ENCODE data around the gene MC1R.
A peak's percentile ranks its signal among the peaks of the same experiment; 100 is the strongest.
"Not testable (repeated sequence)": the region's sequence is repeated elsewhere in the genome, so short reads cannot be mapped to it uniquely, and the experiment has no call there.

Gene MC1R

GRCh38 chr16:89918453-89919347 lies at the start of gene MC1R:
MC1R (plus strand) TSS chr16:89918862; CDS start chr16:89919259, 397 bp downstream.
- no peak for DNase-seq

- no peak for DNase-seq
Measured at GRCh38 chr16:89869911-89870310, 48.8 kb upstream of the MC1R start.

DNA sequence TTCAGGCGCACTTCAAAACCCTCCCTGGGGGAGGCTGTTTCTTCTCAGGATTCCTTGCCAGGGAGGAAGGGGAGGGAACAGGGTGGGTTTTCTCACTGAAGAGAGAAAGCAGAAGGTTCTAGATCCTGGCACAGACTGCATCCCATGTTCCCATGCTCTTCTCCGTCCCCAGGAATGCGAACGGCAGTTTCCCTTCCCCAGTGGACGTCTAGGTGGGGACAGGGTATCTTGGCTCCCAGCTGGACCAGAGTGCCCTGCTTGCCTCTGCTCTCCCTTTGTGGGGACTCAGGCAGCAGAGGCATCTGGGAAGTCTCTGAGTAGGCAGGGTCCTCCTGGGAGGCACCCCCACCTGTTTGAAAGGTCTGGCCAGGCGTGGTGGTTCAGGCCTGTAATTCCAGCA lies 48.2 kb upstream of the MC1R start:
- no peak for DNase-seq

DNA sequence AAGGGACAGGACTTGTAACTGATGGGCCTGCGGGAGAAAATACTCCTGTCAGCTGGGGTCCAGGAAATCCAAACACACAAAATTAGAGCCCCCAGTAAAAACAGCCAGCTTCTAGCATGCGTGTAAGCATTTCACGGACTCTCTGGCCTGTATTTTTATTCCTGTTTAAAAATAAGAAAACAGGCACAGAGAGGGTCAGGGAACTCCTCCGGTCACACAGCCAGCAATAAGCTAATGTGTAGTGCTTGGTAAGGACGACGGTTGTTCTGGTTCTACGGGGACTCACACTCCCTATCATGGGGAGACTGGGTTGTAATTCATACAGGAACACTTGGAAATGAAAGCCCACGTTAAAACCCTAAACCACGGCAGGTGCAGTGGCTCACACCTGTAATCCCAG lies 46.8 kb upstream of the MC1R start:
- DNase-seq: no peak

DNA sequence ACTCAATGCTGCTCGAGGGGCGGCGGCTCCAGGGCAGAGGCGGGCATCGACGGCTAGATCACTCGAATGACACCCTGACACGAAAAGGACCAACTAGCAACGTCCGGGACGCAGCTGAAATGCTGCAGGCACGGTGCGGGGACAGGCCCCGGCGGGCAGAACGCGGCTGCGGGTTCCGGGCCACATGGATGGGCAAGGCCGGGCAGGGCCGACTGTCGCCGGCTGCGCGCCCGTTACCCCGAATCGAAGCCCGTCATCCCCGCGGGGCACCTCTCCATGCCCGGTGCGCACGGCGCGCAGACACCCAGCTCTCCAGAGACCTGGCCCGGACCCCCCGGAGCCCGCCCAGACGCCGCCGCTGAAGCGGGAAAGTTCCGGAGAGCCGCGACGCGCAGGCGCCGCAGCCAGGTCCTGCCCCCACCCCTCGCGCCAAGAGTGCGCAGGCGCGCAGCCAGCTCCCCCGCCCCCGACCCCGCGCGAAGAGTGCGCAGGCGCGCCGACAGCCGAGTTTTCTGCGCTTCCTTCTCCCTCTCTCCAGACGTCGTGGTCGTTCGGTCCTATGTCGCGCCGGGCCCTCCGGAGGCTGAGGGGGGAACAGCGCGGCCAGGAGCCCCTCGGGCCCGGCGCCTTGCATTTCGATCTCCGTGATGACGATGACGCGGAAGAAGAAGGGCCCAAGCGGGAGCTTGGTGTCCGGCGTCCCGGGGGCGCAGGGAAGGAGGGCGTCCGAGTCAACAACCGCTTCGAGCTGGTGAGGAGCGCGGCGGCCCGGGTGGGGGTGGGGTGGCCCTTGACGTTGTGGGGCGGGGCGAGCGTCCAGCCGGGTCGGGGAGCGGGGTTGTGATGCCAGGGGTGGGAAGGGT lies 45.3 kb upstream of the MC1R start, which contains the start of gene TCF25:
Gene TCF25 (plus strand): TSS at position 484 of the 863 bp plus-strand sequence. CDS start 76 bp downstream, at position 560.
- peak; percentile 46 for DNase-seq

GRCh38 chr16:89873972-89874689 lies 44.5 kb upstream of the MC1R start:
- peak; percentile 68 for DNase-seq

DNA sequence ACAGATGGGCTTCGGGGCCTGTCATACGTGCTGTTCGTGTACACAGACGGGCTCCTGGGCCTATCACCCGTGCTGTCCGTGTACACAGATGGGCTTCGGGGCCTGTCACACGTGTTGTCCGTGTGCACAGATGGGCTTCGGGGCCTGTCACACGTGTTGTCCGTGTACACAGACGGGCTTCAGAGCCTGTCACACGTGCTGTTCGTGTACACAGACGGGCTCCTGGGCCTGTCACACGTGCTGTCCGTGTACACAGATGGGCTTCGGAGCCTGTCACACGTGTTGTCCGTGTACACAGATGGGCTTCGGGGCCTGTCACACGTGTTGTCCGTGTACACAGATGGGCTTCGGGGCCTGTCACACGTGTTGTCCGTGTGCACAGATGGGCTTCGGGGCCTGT lies 39.5 kb upstream of the MC1R start:
- DNase-seq: not testable (repeated sequence)

- no peak for DNase-seq
Measured at GRCh38 chr16:89880477-89881367, 37.9 kb upstream of the MC1R start.

DNA sequence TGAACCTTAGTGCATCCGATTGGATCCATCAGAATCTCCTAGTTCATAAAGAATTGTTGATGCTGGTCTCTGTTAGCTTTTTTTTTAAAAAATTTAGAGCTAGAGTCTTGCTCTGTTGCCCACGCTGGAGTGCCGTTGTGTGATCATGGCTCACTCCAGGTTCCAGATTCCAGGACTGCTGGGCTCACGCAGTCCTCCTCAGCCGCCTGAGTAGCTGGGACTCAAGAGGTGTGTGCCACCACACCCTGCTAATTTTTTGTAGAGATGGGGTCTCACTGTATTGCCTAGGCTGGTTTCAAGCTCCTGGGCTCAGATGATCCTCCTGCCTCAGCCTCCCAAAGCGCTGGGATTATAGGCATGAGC lies 37.3 kb upstream of the MC1R start:
- DNase-seq: no peak

GRCh38 chr16:89883346-89884040 lies 35.2 kb upstream of the MC1R start:
- no peak for DNase-seq

DNA sequence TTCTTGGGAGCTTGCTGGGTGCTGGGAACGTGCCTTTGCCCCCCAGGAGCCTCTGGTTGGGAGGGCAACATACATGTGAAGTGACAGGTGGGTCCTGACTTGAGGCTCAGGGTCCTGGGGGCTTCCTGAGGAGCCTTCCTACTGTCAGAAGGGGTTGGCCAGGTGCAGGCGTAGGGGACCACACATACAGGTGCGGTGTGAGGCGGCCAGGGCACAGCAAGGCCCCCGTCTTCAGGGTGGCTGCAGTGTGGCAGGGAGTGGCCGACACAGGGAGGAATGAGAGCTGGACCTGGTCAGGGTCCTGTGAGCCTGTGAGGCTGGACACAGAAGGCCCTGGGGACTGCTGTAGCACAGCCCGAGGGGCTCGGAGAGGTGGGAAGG lies 34.6 kb upstream of the MC1R start:
- no peak for DNase-seq

DNA sequence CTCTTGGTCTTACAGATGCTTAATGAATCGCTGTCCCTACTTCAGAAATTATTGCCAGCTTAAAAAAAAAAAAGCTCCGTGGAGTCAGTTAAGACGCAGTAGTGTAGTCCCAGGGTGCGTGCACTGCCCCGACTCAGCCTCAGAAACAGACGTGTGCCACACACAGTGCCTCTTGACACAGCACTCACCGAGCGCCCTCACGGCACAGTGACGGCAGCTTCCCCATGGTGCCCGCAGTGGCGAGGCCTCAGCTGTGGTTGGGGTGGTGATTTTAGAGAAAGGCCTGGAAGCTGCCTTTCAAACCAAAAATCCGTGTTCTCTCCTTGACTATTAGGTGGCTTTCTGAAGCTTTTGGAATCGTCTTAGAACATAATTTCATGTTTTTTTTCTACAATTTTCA lies 31.4 kb upstream of the MC1R start:
- DNase-seq: no peak

GRCh38 chr16:89890200-89890599 lies 28.5 kb upstream of the MC1R start:
- no peak for DNase-seq

GRCh38 chr16:89890886-89891657 lies 27.6 kb upstream of the MC1R start:
- DNase-seq: no peak

- no peak for DNase-seq
Measured at GRCh38 chr16:89892055-89892630, 26.5 kb upstream of the MC1R start.

DNA sequence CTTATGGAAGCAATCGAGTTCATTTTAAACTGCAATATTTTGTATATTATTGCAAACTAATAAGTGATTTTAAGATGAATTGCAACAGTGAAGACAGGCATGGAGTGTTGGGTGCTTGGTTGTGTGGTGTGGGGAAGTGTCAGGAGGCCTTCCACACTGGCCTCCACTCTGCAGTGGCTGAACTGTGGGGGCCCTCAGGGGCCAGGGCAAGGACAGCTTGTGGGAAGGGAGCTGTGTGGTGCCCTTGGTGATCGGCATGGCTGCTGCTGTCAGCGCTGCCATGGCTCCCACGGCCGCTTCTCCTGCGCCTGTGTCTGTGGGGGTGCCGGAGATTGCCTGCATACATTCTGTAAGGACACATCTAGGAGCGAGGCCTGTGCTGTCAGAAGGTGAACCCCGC lies 26.0 kb upstream of the MC1R start:
- DNase-seq: no peak

DNA sequence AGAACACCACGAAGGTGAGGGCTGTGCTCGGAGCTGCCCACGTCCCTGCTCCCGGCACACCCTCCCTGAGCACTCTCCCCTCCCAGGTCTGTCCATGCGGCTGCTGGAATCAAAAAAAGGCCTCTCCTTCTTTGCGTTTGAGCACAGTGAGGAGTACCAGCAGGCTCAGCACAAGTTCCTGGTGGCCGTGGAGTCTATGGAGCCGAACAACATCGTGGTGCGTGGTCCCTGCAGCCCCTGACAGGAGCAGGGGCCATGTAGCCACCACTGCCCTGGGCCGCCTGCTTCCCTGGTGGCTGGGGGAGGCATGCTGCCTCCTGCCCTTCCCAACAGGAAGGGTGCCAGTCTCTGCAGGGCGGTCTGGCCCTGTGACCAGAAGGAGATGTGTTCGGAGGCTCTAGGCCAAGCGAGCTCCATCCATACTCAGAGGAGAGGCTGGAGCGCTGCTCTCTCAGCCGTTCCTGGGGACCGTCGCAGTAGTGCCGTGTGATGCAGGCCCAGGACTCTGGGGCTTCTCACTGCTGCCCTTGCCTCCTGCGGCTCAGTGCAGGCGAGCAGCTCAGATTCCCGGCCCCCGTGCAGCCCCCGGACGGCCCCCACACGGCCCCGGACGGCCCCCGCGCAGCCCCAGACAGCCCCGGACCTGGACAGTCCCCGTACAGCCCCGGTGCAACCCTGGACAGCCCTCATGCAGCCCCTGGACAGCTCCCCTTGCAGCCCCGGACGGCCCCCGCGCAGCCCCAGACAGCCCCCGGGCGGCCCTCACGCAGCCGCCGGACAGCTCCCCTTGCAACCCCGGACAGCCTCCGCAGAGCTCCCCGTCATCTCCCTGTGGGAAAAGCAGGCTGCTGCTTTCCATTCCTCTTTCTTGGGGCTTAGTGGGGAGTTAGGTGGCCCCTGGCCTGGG lies 24.8 kb upstream of the MC1R start:
- no peak for DNase-seq

GRCh38 chr16:89895482-89896250 lies 23.0 kb upstream of the MC1R start:
- DNase-seq: no peak
